Neural progenitor cell (in vitro differentiated cells): Measurements from ENCODE around the gene CTCF.

Experiments used
- EZH2 ChIP-seq: fragments of 200-600 bp; sonication (generic); IDR thresholded peaks from 2 replicates; pipeline ENCODE4 v1.6.1; 2017; ENCODE audit warnings: antibody characterized with exemption, mild to moderate bottlenecking, moderate library complexity
- EZH2phosphoT487 ChIP-seq: fragments of 200-600 bp; sonication (generic); IDR thresholded peaks from 2 replicates; pipeline ENCODE4 v1.6.1; 2017; ENCODE audit warnings: antibody characterized with exemption
- TF ChIP-seq, protein P1 (sequence below): fragments of 200-600 bp; sonication (generic); IDR thresholded peaks from 2 replicates; pipeline ENCODE4 v1.5.1; 2017; ENCODE audit warnings: antibody characterized with exemption, mild to moderate bottlenecking

GRCh38 chr16:67594956-67595355 is 32.6 kb downstream of the CTCF start:
- TF ChIP-seq, protein P1, sequence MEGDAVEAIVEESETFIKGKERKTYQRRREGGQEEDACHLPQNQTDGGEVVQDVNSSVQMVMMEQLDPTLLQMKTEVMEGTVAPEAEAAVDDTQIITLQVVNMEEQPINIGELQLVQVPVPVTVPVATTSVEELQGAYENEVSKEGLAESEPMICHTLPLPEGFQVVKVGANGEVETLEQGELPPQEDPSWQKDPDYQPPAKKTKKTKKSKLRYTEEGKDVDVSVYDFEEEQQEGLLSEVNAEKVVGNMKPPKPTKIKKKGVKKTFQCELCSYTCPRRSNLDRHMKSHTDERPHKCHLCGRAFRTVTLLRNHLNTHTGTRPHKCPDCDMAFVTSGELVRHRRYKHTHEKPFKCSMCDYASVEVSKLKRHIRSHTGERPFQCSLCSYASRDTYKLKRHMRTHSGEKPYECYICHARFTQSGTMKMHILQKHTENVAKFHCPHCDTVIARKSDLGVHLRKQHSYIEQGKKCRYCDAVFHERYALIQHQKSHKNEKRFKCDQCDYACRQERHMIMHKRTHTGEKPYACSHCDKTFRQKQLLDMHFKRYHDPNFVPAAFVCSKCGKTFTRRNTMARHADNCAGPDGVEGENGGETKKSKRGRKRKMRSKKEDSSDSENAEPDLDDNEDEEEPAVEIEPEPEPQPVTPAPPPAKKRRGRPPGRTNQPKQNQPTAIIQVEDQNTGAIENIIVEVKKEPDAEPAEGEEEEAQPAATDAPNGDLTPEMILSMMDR: no peak
- TF ChIP-seq EZH2phosphoT487: no peak
- TF ChIP-seq EZH2: no peak
